ENCODE results near the gene PTPRK.

Gene PTPRK

DNA sequence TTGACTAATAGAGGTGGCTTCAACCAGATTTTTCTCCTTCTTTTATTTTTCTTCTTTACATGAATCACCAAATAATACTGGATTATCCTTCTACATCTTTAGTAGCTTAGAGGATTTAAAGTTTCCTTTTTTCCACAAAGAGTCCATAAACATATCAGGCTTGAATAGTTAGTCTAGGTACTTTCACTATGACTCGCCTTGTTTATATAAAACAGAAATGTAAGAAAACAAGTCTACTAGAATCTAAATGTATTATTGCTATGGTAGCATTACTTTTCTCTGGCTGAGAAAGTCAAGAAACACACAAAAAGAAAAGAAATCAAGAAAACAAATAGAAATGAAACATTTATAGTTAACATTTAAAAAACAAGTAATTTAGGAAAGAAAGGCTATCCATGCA, 215.2 kb downstream of the PTPRK start:
- no peaks in the 10 kb centered on the region for H3K79me2 ChIP-seq (ENCODE audit: control insufficient read depth, insufficient read depth, low read length, poor library complexity)
- H2BK120ac ChIP-seq (ENCODE audit: insufficient read depth, low read length, poor library complexity): no peak overlapping the region
- no peak overlapping the region for H3K4me2 ChIP-seq (ENCODE audit: low read length)
- H3K4me1 ChIP-seq (ENCODE audit: control insufficient read depth in 1 of 2, insufficient read depth in 2 of 2, low read length in 2 of 2): no peaks in the 10 kb centered on the region
- no peak overlapping the region for H2BK12ac ChIP-seq (ENCODE audit: low read length)
- H3K4ac ChIP-seq (ENCODE audit: low read depth, low read length): no peak overlapping the region
- H3K27me3 ChIP-seq (ENCODE audit: insufficient read depth, low read length): no peaks in the 10 kb centered on the region
- H3K18ac ChIP-seq (ENCODE audit: low read length): no peak overlapping the region
- no peak overlapping the region for H4K8ac ChIP-seq (ENCODE audit: low read depth, low read length)
- no peak overlapping the region for H3K14ac ChIP-seq (ENCODE audit: low read length)
- WGBS (ENCODE audit: extremely low coverage, insufficient coverage, insufficient read length): no CpG with 5 or more reads among the region's 1 CpG
- H3K79me1 ChIP-seq (ENCODE audit: low read length): no peaks in the 10 kb centered on the region
- no peak overlapping the region for H2AFZ ChIP-seq (ENCODE audit: insufficient read depth, low read length, poor library complexity)
- no peaks in the 10 kb centered on the region for H3K9me3 ChIP-seq (ENCODE audit: insufficient read depth, low read depth, low read length)
- no peak overlapping the region for H2BK5ac ChIP-seq (ENCODE audit: low read depth, low read length, poor library complexity)
- H3K27ac ChIP-seq (ENCODE audit: low read depth, low read length): no peak overlapping the region
- H2AK5ac ChIP-seq (ENCODE audit: low read length): no peak overlapping the region
- no peak overlapping the region for H3K9ac ChIP-seq (ENCODE audit: low read length)
- no peak overlapping the region for H3K23ac ChIP-seq (ENCODE audit: low read length)
- H4K91ac ChIP-seq (ENCODE audit: low read depth, low read length): no peak overlapping the region
- H4K12ac ChIP-seq (ENCODE audit: low read depth, low read length): no peak overlapping the region
- DNase-seq: no peak
- no peak overlapping the region for H3K4me3 ChIP-seq (ENCODE audit: low read depth, low read length)
- no peaks in the 10 kb centered on the region for H3K36me3 ChIP-seq (ENCODE audit: control insufficient read depth in 1 of 2, insufficient read depth in 2 of 2, low read length in 2 of 2)

DNA sequence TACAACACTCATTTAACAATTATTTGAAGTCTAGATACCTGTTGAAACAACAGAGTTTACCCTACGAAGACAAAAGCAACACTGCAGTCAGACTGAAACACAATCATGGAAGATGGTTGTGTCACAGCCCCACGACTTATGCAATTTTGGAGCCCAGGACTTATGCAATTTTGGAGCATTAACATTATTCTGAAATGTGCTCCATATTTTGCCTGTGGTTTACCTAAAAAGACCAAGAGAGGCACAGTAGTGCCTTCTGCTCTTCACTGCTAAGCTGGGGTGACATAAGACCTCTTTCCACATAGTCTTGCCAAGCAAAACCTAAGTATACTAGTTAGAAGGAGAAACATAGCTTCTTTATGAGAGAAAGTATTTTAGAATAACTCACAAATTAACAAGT, 216.5 kb downstream of the PTPRK start:
- no peaks in the 10 kb centered on the region for H3K9me3 ChIP-seq (ENCODE audit: insufficient read depth, low read depth, low read length)
- no CpG with 5 or more reads among the region's 2 CpGs for WGBS (ENCODE audit: extremely low coverage, insufficient coverage, insufficient read length)
- H2BK5ac ChIP-seq (ENCODE audit: low read depth, low read length, poor library complexity): no peak overlapping the region
- no peak overlapping the region for H3K4me2 ChIP-seq (ENCODE audit: low read length)
- peak in 1 of 2 donors; percentile 19 for DNase-seq
- H4K12ac ChIP-seq (ENCODE audit: low read depth, low read length): no peak overlapping the region
- no peak overlapping the region for H3K27ac ChIP-seq (ENCODE audit: low read depth, low read length)
- H2BK120ac ChIP-seq (ENCODE audit: insufficient read depth, low read length, poor library complexity): no peak overlapping the region
- no peak overlapping the region for H3K9ac ChIP-seq (ENCODE audit: low read length)
- H3K79me1 ChIP-seq (ENCODE audit: low read length): no peaks in the 10 kb centered on the region
- H3K79me2 ChIP-seq (ENCODE audit: control insufficient read depth, insufficient read depth, low read length, poor library complexity): no peaks in the 10 kb centered on the region
- no peak overlapping the region for H3K4me3 ChIP-seq (ENCODE audit: low read depth, low read length)
- H3K4me1 ChIP-seq (ENCODE audit: control insufficient read depth in 1 of 2, insufficient read depth in 2 of 2, low read length in 2 of 2): no peaks in the 10 kb centered on the region
- no peaks in the 10 kb centered on the region for H3K36me3 ChIP-seq (ENCODE audit: control insufficient read depth in 1 of 2, insufficient read depth in 2 of 2, low read length in 2 of 2)
- H3K27me3 ChIP-seq (ENCODE audit: insufficient read depth, low read length): no peaks in the 10 kb centered on the region
- no peak overlapping the region for H3K4ac ChIP-seq (ENCODE audit: low read depth, low read length)
- H4K91ac ChIP-seq (ENCODE audit: low read depth, low read length): no peak overlapping the region
- H3K18ac ChIP-seq (ENCODE audit: low read length): no peak overlapping the region
- no peak overlapping the region for H2AK5ac ChIP-seq (ENCODE audit: low read length)
- no peak overlapping the region for H2AFZ ChIP-seq (ENCODE audit: insufficient read depth, low read length, poor library complexity)
- no peak overlapping the region for H4K8ac ChIP-seq (ENCODE audit: low read depth, low read length)
- no peak overlapping the region for H3K23ac ChIP-seq (ENCODE audit: low read length)
- H3K14ac ChIP-seq (ENCODE audit: low read length): no peak overlapping the region
- no peak overlapping the region for H2BK12ac ChIP-seq (ENCODE audit: low read length)

DNA sequence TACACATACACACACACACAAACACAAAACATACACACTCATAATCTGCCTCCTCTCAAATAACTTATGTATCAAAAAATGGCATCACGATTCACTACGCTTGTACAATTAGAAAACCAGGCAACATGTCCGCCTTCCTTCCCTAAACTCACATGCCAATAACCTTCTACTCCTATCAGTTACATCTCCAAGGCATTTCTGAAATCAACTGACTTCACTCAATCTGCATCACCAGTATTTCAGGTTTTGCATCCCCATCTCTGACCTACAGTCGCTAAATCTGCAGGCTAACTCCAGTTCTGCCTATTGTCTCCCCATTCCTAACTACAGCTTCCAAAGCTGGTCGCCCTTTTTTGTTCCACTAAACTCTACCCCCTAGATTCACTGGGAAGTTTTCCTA, 217.5 kb downstream of the PTPRK start:
- Histone ChIP-seq H4K12ac (ENCODE audit: low read depth, low read length) (no peak overlapping the region), H3K9ac (ENCODE audit: low read length) (no peak overlapping the region), H3K4me1 (ENCODE audit: control insufficient read depth in 1 of 2, insufficient read depth in 2 of 2, low read length in 2 of 2) (no peaks in the 10 kb centered on the region), H2BK12ac (ENCODE audit: low read length) (no peak overlapping the region), H3K79me1 (ENCODE audit: low read length) (no peaks in the 10 kb centered on the region), H3K23ac (ENCODE audit: low read length) (no peak overlapping the region), H3K36me3 (ENCODE audit: control insufficient read depth in 1 of 2, insufficient read depth in 2 of 2, low read length in 2 of 2) (no peaks in the 10 kb centered on the region), H3K4ac (ENCODE audit: low read depth, low read length) (no peak overlapping the region), H4K91ac (ENCODE audit: low read depth, low read length) (no peak overlapping the region), H3K27me3 (ENCODE audit: insufficient read depth, low read length) (no peaks in the 10 kb centered on the region), H2AFZ (ENCODE audit: insufficient read depth, low read length, poor library complexity) (no peak overlapping the region), H2BK120ac (ENCODE audit: insufficient read depth, low read length, poor library complexity) (no peak overlapping the region), H3K9me3 (ENCODE audit: insufficient read depth, low read depth, low read length) (no peaks in the 10 kb centered on the region), H3K14ac (ENCODE audit: low read length) (no peak overlapping the region), H3K18ac (ENCODE audit: low read length) (no peak overlapping the region), H3K4me3 (ENCODE audit: low read depth, low read length) (no peak overlapping the region), H2BK5ac (ENCODE audit: low read depth, low read length, poor library complexity) (no peak overlapping the region), H3K79me2 (ENCODE audit: control insufficient read depth, insufficient read depth, low read length, poor library complexity) (no peaks in the 10 kb centered on the region), H4K8ac (ENCODE audit: low read depth, low read length) (no peak overlapping the region), H2AK5ac (ENCODE audit: low read length) (no peak overlapping the region), H3K27ac (ENCODE audit: low read depth, low read length) (no peak overlapping the region), H3K4me2 (ENCODE audit: low read length) (no peak overlapping the region)
- no CpG with 5 or more reads among the region's 5 CpGs for whole genome bisulfite sequencing (ENCODE audit: extremely low coverage, insufficient coverage, insufficient read length)
- DNase-seq: peak in 1 of 2 donors; percentile 72

DNA sequence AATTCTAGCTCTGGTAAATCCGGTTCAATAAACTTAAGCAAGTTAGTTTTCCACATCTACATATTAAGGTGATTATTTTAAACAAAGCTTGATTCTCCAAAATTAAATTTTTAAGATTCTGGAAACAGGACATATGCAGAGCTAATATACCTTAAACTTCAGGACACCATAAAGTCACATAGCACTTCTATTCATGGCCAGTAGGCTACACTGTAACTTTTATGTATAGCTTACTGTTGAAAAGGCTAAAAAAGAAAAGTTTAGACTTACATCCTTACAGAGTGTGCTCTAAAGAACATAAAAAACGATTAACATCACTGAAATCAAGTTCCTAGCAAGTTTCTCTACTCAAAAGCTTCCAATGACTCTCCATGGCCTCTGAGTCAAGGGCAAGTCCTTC, 224.7 kb downstream of the PTPRK start:
- no peaks in the 10 kb centered on the region for H3K79me2 ChIP-seq (ENCODE audit: control insufficient read depth, insufficient read depth, low read length, poor library complexity)
- no peak overlapping the region for H2AFZ ChIP-seq (ENCODE audit: insufficient read depth, low read length, poor library complexity)
- H4K91ac ChIP-seq (ENCODE audit: low read depth, low read length): no peak overlapping the region
- H3K18ac ChIP-seq (ENCODE audit: low read length): no peak overlapping the region
- H4K12ac ChIP-seq (ENCODE audit: low read depth, low read length): no peak overlapping the region
- H3K27me3 ChIP-seq (ENCODE audit: insufficient read depth, low read length): no peaks in the 10 kb centered on the region
- WGBS (ENCODE audit: extremely low coverage, insufficient coverage, insufficient read length): no CpG with 5 or more reads among the region's 2 CpGs
- H3K23ac ChIP-seq (ENCODE audit: low read length): no peak overlapping the region
- H3K4me2 ChIP-seq (ENCODE audit: low read length): no peak overlapping the region
- no peak overlapping the region for H2AK5ac ChIP-seq (ENCODE audit: low read length)
- H3K9me3 ChIP-seq (ENCODE audit: insufficient read depth, low read depth, low read length): no peaks in the 10 kb centered on the region
- no peak overlapping the region for H3K9ac ChIP-seq (ENCODE audit: low read length)
- H3K27ac ChIP-seq (ENCODE audit: low read depth, low read length): no peak overlapping the region
- H2BK120ac ChIP-seq (ENCODE audit: insufficient read depth, low read length, poor library complexity): no peak overlapping the region
- no peak overlapping the region for H3K14ac ChIP-seq (ENCODE audit: low read length)
- no peaks in the 10 kb centered on the region for H3K79me1 ChIP-seq (ENCODE audit: low read length)
- no peaks in the 10 kb centered on the region for H3K4me1 ChIP-seq (ENCODE audit: control insufficient read depth in 1 of 2, insufficient read depth in 2 of 2, low read length in 2 of 2)
- DNase-seq: no peak
- no peaks in the 10 kb centered on the region for H3K36me3 ChIP-seq (ENCODE audit: control insufficient read depth in 1 of 2, insufficient read depth in 2 of 2, low read length in 2 of 2)
- H3K4me3 ChIP-seq (ENCODE audit: low read depth, low read length): no peak overlapping the region
- H2BK5ac ChIP-seq (ENCODE audit: low read depth, low read length, poor library complexity): no peak overlapping the region
- H2BK12ac ChIP-seq (ENCODE audit: low read length): no peak overlapping the region
- no peak overlapping the region for H4K8ac ChIP-seq (ENCODE audit: low read depth, low read length)
- H3K4ac ChIP-seq (ENCODE audit: low read depth, low read length): no peak overlapping the region
